T-helper 9 cell (primary cell): ENCODE results near the gene PDCD1.
"Not testable (repeated sequence)": the region's sequence is repeated elsewhere in the genome, so short reads cannot be mapped to it uniquely, and the experiment has no call there.

Experiments used
- DNase-seq: peaks from one replicate; pipeline ENCODE4 v3.0.0-alpha.2; 2020
- total RNA-seq, 2 donors: gene quantifications; one replicate each; lab custom pipeline; 2026; lab: John Stamatoyannopoulos, UW

Gene PDCD1
- total RNA-seq = 6.0 to 16.4 reads per million in 2 donors

GRCh38 chr2:241858206-241859016 is at the start of gene PDCD1:
Gene PDCD1 (minus strand): TSS chr2:241858894. CDS start chr2:241858838, 56 bp downstream.
- DNase-seq = peak; percentile 41

GRCh38 chr2:241907831-241908230 is 49.1 kb upstream of the PDCD1 start:
- not testable (repeated sequence) for DNase-seq

GRCh38 chr2:241906826-241907570 is 48.3 kb upstream of the PDCD1 start:
- no peak for DNase-seq

- not testable (repeated sequence) for DNase-seq
Observed at GRCh38 chr2:241906378-241906770, 47.7 kb upstream of the PDCD1 start.

GRCh38 chr2:241905716-241906377 is 47.2 kb upstream of the PDCD1 start:
- DNase-seq = no peak

GRCh38 chr2:241904791-241905710 is 46.4 kb upstream of the PDCD1 start:
- DNase-seq = no peak

GRCh38 chr2:241904011-241904718 is 45.5 kb upstream of the PDCD1 start:
- DNase-seq = no peak

GRCh38 chr2:241903121-241904010 is 44.7 kb upstream of the PDCD1 start:
- no peak for DNase-seq

GRCh38 chr2:241902357-241902991 is 43.8 kb upstream of the PDCD1 start:
- DNase-seq = no peak

- DNase-seq = no peak
Observed at GRCh38 chr2:241901500-241902351, 43.0 kb upstream of the PDCD1 start.

- DNase-seq = no peak
Observed at GRCh38 chr2:241901018-241901380, 42.3 kb upstream of the PDCD1 start.

GRCh38 chr2:241900251-241901017 is 41.7 kb upstream of the PDCD1 start:
- DNase-seq = no peak

GRCh38 chr2:241898463-241899270 is 40.0 kb upstream of the PDCD1 start:
- DNase-seq = no peak

- no peak for DNase-seq
Observed at GRCh38 chr2:241897231-241897916, 38.7 kb upstream of the PDCD1 start.

- DNase-seq = no peak
Observed at GRCh38 chr2:241896746-241897201, 38.1 kb upstream of the PDCD1 start.
